Transverse colon (tissue), 4 donors: ENCODE data around the gene ETNK1. TPM values are rescaled to one million over a fixed set of nuclear protein-coding genes. Genes with fewer than 3 reads are reported as not detected.

Experiments
- DNase-seq: peaks from one replicate; pipeline ENCODE4 v3.0.0-alpha.2; 2019
- H3K27ac ChIP-seq, 4 donors: fragments of 200-600 bp; sonication (generic); 2 replicates each; pipeline ENCODE4 v1.5.1; 2016 to 2018; ENCODE audit warnings: inconsistent platforms in 4 of 4
- H3K27me3 ChIP-seq: fragments of 200-600 bp; sonication (generic); 2 replicates; pipeline ENCODE4 v1.5.1; 2017; ENCODE audit warnings: inconsistent platforms
- H3K36me3 ChIP-seq, 4 donors: fragments of 200-600 bp; sonication (generic); 2 replicates each; pipeline ENCODE4 v1.5.1; 2017 to 2019; ENCODE audit warnings: inconsistent platforms in 4 of 4
- H3K4me1 ChIP-seq, 4 donors: fragments of 200-600 bp; sonication (generic); 2 replicates each; pipeline ENCODE4 v1.5.1; 2017 to 2020; ENCODE audit warnings: inconsistent platforms in 4 of 4
- H3K4me3 ChIP-seq, 4 donors: fragments of 200-600 bp; sonication (generic); 1 replicate in 1 of 4; 2 replicates in 3 of 4; pipeline versions ENCODE4 v1.5.1 to v1.6.1; 2017 to 2019; ENCODE audit warnings: inconsistent platforms in 4 of 4
- H3K9me3 ChIP-seq, 2 donors: fragments of 200-600 bp; sonication (generic); 2 replicates each; pipeline ENCODE4 v1.5.1; 2017 to 2019; ENCODE audit warnings: inconsistent platforms in 2 of 2
- CTCF ChIP-seq, 5 experiments: fragments of 200-600 bp in 3 of 5; fragments of 450-650 bp in 2 of 5; sonication (generic) in 3 of 5; IDR thresholded peaks; 1 replicate in 2 of 5; 2 replicates in 3 of 5; pipeline ENCODE4 v1.5.1; 2016 to 2017; ENCODE audit warnings: antibody characterized with exemption in 5 of 5, inconsistent platforms in 3 of 5, mild to moderate bottlenecking in 2 of 5, moderate library complexity in 1 of 5
- EP300 ChIP-seq: sonication (generic); formaldehyde crosslinking; IDR thresholded peaks from one replicate; pipeline ENCODE4 v1.6.1; 2017; ENCODE audit warnings: antibody characterized with exemption, low read depth
- POLR2A ChIP-seq: fragments of 450-650 bp; IDR thresholded peaks from one replicate; pipeline ENCODE4 v1.6.1; 2016; ENCODE audit warnings: antibody characterized with exemption, mild to moderate bottlenecking, moderate library complexity
- POLR2AphosphoS5 ChIP-seq, 3 donors: sonication (generic); formaldehyde crosslinking; IDR thresholded peaks; one replicate each; pipeline ENCODE4 v1.6.1; 2016; ENCODE audit warnings: antibody characterized with exemption in 3 of 3
- WGBS, 2 donors: methylation state at CpG; one replicate each; pipeline ENCODE4 v1.1.5; 2018; ENCODE audit warnings: low coverage in 1 of 2; 5-methylcytosine and 5-hydroxymethylcytosine counted together
- in situ Hi-C, 4 donors: fragments of 200-750 bp; cut with MboI; loops; one replicate each; pipeline versions ENCODE4 v1.15.0 to v1.15.1; 2017; ENCODE audit warnings: low sequenced_read_pairs in 3 of 4, low pct_ligation_motif_present in 1 of 4, low pct_unique_long_range_greater_than_20kb in 1 of 4
- intact Hi-C: fragments of 100-400 bp; cut with DNase I; formaldehyde crosslinking; loops from one replicate; pipeline ENCODE4 v1.15.1; 2023; ENCODE audit warnings: low total_unique reads
- small RNA-seq, 4 donors: library from RNA; depleted of rRNA; stranded (forward); fragments of <200 nt; gene quantifications; one replicate each; pipeline ENCODE3, GENCODE V24; 2016
- total RNA-seq, 4 donors: library from RNA; depleted of rRNA; stranded (reverse); fragments of >200 nt; gene quantifications; one replicate each; pipeline ENCODE4 v1.1.0, GENCODE V29; 2016

ETNK1 gene
- total RNA-seq, 4 donors from 2014 or later, result 48.6 to 129 (median 102) TPM

GRCh38 chr12:22738945-22739344 lies 114.0 kb downstream of the ETNK1 start:
- no peak for DNase-seq
- WGBS, 2 donors, result 72% methylated on average over 1 of the region's 1 CpG; no CpG with 5 or more reads in 1 of the 2 donors
- no peak overlapping the region for H3K27ac ChIP-seq
- H3K27me3 ChIP-seq, result no peaks in the 10 kb centered on the region
- in situ Hi-C loops (no loop called here), intact Hi-C loops (no loop called here)
- no peak overlapping the region for H3K4me3 ChIP-seq
- H3K4me1 ChIP-seq, result no peaks in the 10 kb centered on the region
- no peaks in the 10 kb centered on the region for H3K36me3 ChIP-seq
- TF ChIP-seq POLR2AphosphoS5 (IDR thresholded peaks at IDR 0.05) (no peak), POLR2A (no peak), EP300 (no peak), CTCF (IDR thresholded peaks at IDR 0.05) (no peak)
- no peaks in the 10 kb centered on the region for H3K9me3 ChIP-seq

Small RNAs within 50 kb of the gene (small RNA-seq; reads per million reads assigned to genes)
- 0 reads per million in 4 donors for gene RPS27P22

Other genes starting within 250 kb of the ETNK1 start
- gene C2CD5, start 80.6 kb upstream of the ETNK1 start, total RNA-seq, result 100 to 1,000 TPM in 1 of 4 donors, 10 to 100 TPM in 3; 47.9 to 123 (median 63.6) TPM